Endodermal cell (in vitro differentiated cells): ENCODE data around the gene SLC25A11. TPM values are rescaled to one million over a fixed set of nuclear protein-coding genes. Genes with fewer than 3 reads are reported as not detected.

Experiments
- DNase-seq: peaks from one replicate; pipeline ENCODE4 v3.0.0-alpha.2; 2017
- H3K27ac ChIP-seq: 2 replicates; pipeline ENCODE4 v1.5.1; 2013; ENCODE audit warnings: mild to moderate bottlenecking, low read depth, low read length, moderate library complexity
- H3K27me3 ChIP-seq: 2 replicates; pipeline ENCODE4 v1.6.1; 2013; ENCODE audit warnings: mild to moderate bottlenecking, low read length, moderate library complexity; ENCODE audit not compliant: insufficient read depth, control insufficient read depth, poor library complexity, severe bottlenecking
- H3K36me3 ChIP-seq: 2 replicates; pipeline ENCODE4 v1.7.0; 2013; ENCODE audit warnings: mild to moderate bottlenecking, low read length, moderate library complexity; ENCODE audit not compliant: control insufficient read depth, insufficient read depth
- H3K4me1 ChIP-seq: one replicate; pipeline ENCODE4 v1.7.0; 2013; ENCODE audit warnings: low read length; ENCODE audit not compliant: control insufficient read depth, insufficient read depth
- H3K4me3 ChIP-seq: 2 replicates; pipeline ENCODE4 v1.5.1; 2013; ENCODE audit warnings: mild to moderate bottlenecking, low read length, moderate library complexity
- H3K9ac ChIP-seq: 2 replicates; pipeline ENCODE4 v1.6.1; 2013; ENCODE audit warnings: mild to moderate bottlenecking, low read length, moderate library complexity; ENCODE audit not compliant: poor library complexity, severe bottlenecking; ENCODE audit errors: extremely low read depth
- H3K9me3 ChIP-seq: 2 replicates; pipeline ENCODE4 v1.6.1; 2013; ENCODE audit warnings: mild to moderate bottlenecking, low read length, moderate library complexity; ENCODE audit not compliant: control insufficient read depth
- H3K27ac Mint-ChIP-seq: 2 replicates; pipeline ENCODE4 v1.8.0; 2020; ENCODE audit warnings: mixed read lengths
- H3K27me3 Mint-ChIP-seq: 2 replicates; pipeline ENCODE4 v1.8.0; 2021; ENCODE audit warnings: mild to moderate bottlenecking, mixed read lengths; ENCODE audit not compliant: insufficient read depth
- H3K36me3 Mint-ChIP-seq: 2 replicates; pipeline ENCODE4 v1.8.0; 2020; ENCODE audit warnings: low read depth, mixed read lengths
- H3K4me1 Mint-ChIP-seq: 2 replicates; pipeline ENCODE4 v1.8.0; 2020; ENCODE audit warnings: mixed read lengths
- H3K4me3 Mint-ChIP-seq: 2 replicates; pipeline ENCODE4 v1.8.0; 2020; ENCODE audit warnings: mild to moderate bottlenecking, moderate library complexity, mixed read lengths
- H3K9me3 Mint-ChIP-seq: 2 replicates; pipeline ENCODE4 v1.8.0; 2020; ENCODE audit warnings: mild to moderate bottlenecking, mixed read lengths
- WGBS, 2 experiments: methylation state at CpG; one replicate each; pipeline versions ENCODE4 v1.1.5 to v1.1.7; 2013; ENCODE audit warnings: missing lambda C conversion rate in 2 of 2, mixed read lengths in 1 of 2; ENCODE audit not compliant: insufficient coverage in 1 of 2, insufficient read length in 1 of 2; 5-methylcytosine and 5-hydroxymethylcytosine counted together
- total RNA-seq, 2 donors: library from RNA; stranded (reverse); fragmentation: NEBNext Ultra II Directional in 1 of 2; extraction: Animal tissue kit (Norgen Biotek cat#: 25700) in 1 of 2; gene quantifications; 2 replicates in 1 of 2; 3 replicates in 1 of 2; pipeline ENCODE4 v1.2.1, GENCODE V29; 2021
- TF ChIP-seq, protein P1 (sequence below): fragments of 200-600 bp; sonication (generic); conservative IDR thresholded peaks from 2 replicates; pipeline ENCODE4 v1.5.0; 2021; ENCODE audit warnings: antibody characterized with exemption, mild to moderate bottlenecking

SLC25A11 gene
- total RNA-seq, 2 donors from 2014 or later, result 59.9 to 76.9 TPM

DNA sequence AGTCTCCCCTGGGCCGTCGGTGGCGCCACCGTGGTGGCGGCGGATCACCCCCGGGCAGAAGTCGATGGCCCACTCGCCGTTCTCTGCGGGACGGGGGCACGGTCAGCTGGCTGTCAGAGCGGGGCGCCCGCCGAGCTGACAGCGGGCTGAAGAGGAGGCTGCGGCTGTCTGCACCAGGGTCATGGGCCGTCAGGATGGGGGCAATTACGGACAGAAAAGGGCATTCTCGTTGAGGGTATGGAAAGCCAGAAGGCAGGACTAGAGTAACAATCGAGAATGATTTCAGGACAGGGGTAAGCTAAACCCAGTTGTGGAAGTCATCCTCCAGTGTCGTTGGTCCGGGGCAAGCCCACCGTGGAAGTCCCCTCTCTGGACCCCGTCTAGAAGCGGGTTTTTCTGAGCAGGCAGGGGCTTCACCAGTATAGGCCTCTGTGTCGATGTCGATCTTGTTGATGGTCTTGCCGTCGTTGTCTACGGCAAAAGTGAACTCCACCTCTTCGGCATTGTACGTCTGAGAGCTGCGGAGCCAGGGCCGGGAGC, 38.7 kb downstream of the SLC25A11 start:
- no peak for DNase-seq
- TF ChIP-seq, protein P1, sequence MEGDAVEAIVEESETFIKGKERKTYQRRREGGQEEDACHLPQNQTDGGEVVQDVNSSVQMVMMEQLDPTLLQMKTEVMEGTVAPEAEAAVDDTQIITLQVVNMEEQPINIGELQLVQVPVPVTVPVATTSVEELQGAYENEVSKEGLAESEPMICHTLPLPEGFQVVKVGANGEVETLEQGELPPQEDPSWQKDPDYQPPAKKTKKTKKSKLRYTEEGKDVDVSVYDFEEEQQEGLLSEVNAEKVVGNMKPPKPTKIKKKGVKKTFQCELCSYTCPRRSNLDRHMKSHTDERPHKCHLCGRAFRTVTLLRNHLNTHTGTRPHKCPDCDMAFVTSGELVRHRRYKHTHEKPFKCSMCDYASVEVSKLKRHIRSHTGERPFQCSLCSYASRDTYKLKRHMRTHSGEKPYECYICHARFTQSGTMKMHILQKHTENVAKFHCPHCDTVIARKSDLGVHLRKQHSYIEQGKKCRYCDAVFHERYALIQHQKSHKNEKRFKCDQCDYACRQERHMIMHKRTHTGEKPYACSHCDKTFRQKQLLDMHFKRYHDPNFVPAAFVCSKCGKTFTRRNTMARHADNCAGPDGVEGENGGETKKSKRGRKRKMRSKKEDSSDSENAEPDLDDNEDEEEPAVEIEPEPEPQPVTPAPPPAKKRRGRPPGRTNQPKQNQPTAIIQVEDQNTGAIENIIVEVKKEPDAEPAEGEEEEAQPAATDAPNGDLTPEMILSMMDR, result no peak
- Mint-ChIP-seq H3K4me1 (peaks cover 6% of the 10 kb centered on the region), H3K36me3 (peaks cover 7% of the 10 kb centered on the region), H3K27ac (no peak overlapping the region), H3K9me3 (no peaks in the 10 kb centered on the region), H3K4me3 (peak overlapping the region; percentile 68), H3K27me3 (peaks cover 20% of the 10 kb centered on the region)
- H3K27ac ChIP-seq, result no peak overlapping the region
- H3K9me3 ChIP-seq, result no peaks in the 10 kb centered on the region
- no peak overlapping the region for H3K4me3 ChIP-seq
- no peaks in the 10 kb centered on the region for H3K36me3 ChIP-seq
- 96 to 98% methylated on average over 29 to 37 of the region's 37 CpGs for WGBS, 2 experiments
- H3K4me1 ChIP-seq, result no peaks in the 10 kb centered on the region
- no peaks in the 10 kb centered on the region for H3K27me3 ChIP-seq
- H3K9ac ChIP-seq, result no peak overlapping the region

GRCh38 chr17:4900231-4901107, 39.4 kb downstream of the SLC25A11 start:
- Histone ChIP-seq H3K4me3 (no peak overlapping the region), H3K36me3 (peaks cover under 1% of the 10 kb centered on the region), H3K9me3 (no peaks in the 10 kb centered on the region), H3K27me3 (no peaks in the 10 kb centered on the region), H3K4me1 (no peaks in the 10 kb centered on the region), H3K9ac (no peak overlapping the region), H3K27ac (no peak overlapping the region)
- Mint-ChIP-seq H3K27ac (no peak overlapping the region), H3K27me3 (peaks cover 16% of the 10 kb centered on the region), H3K36me3 (peaks cover 12% of the 10 kb centered on the region), H3K4me3 (peak overlapping the region; percentile 68), H3K4me1 (peaks cover 6% of the 10 kb centered on the region), H3K9me3 (no peaks in the 10 kb centered on the region)
- DNase-seq, result peak; percentile 97
- TF ChIP-seq, protein P1, result no peak
- 93 to 96% methylated on average over 56 to 65 of the region's 65 CpGs for WGBS, 2 experiments

DNA sequence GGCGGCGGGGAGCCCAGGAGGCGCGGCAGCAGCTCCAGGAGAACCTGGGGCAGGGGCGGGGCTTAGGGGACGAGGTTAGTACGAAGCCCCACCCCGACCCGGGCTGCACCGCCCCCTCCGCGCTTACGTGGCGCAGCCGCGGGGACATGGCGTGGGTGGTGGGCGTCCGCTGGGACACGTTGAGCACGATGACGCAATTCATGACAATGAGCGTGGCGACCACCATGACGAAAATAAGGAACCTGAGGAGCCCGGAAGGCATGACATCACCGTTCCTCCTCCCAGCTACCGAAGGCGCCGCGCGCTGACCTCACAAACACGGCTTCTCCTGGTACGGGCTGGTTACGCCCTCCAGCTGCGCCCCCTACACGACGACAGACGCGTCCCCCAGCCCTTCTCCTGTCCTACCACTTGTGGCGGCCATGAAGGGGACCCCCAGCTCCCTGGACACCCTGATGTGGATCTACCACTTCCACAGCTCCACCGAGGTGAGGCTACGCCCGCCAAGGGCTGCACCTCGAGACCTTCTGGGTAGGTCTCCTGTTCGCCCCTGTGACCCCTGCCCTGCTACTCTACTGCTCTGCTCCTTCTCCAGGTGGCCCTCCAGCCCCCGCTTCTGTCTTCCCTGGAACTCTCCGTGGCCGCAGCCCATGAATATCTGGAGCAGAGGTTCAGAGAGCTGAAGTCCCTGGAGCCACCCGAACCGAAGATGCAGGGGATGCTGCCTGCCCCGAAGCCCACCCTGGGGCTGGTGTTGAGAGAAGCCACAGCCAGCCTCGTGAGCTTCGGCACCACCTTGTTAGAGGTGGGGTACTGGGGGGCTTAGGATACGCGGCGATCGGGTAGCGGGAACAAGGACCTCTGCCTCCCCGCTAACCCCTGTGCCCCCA, 40.3 kb downstream of the SLC25A11 start, which contains the start of gene C17orf107:
C17orf107 (plus strand) TSS at position 196 of the 890 bp plus-strand sequence; CDS start at position 423, 227 bp downstream.
- Histone ChIP-seq H3K36me3 (peaks cover 9% of the 10 kb centered on the region), H3K27ac (peak within 1 kb of the TSS; percentile 17), H3K4me1 (no peaks in the 10 kb centered on the region), H3K4me3 (no peak within 1 kb of the TSS), H3K27me3 (no peaks in the 10 kb centered on the region), H3K9me3 (no peaks in the 10 kb centered on the region), H3K9ac (no peak within 1 kb of the TSS)
- DNase-seq, result peak; percentile 91
- TF ChIP-seq, protein P1, result no peak
- WGBS, 2 experiments, result 85 to 87% methylated on average over 50 to 60 of the region's 60 CpGs
- Mint-ChIP-seq H3K4me3 (peak within 1 kb of the TSS; percentile 68), H3K36me3 (peaks cover 15% of the 10 kb centered on the region), H3K9me3 (no peaks in the 10 kb centered on the region), H3K27ac (peak within 1 kb of the TSS; percentile 88), H3K4me1 (peaks cover 6% of the 10 kb centered on the region), H3K27me3 (peaks cover 12% of the 10 kb centered on the region)
